Osteoblast (primary cell): ENCODE data around the gene CHCHD10. TPM values are rescaled to one million over a fixed set of nuclear protein-coding genes. Genes with fewer than 3 reads are reported as not detected.

Experiments
- DNase-seq: peaks from one replicate; pipeline ENCODE4 v3.0.0; 2011; ENCODE audit warnings: low spot score, mixed read lengths; ENCODE audit not compliant: insufficient read length; ENCODE audit errors: missing footprints
- H2AFZ ChIP-seq: 2 replicates; pipeline ENCODE4 v1.6.0; 2011; ENCODE audit warnings: mild to moderate bottlenecking, low read length
- H3K27ac ChIP-seq: 2 replicates; pipeline ENCODE4 v1.5.1; 2011; ENCODE audit warnings: mild to moderate bottlenecking, low read depth, low read length, moderate library complexity
- H3K27me3 ChIP-seq: 2 replicates; pipeline ENCODE4 v1.6.0; 2012; ENCODE audit warnings: mild to moderate bottlenecking, control low read depth, inconsistent platforms, low read length, moderate library complexity; ENCODE audit not compliant: insufficient read depth
- H3K36me3 ChIP-seq: 2 replicates; pipeline ENCODE4 v1.5.1; 2011; ENCODE audit warnings: mild to moderate bottlenecking, low read length, control low read depth, moderate library complexity; ENCODE audit not compliant: insufficient read depth
- H3K4me1 ChIP-seq: 2 replicates; pipeline ENCODE4 v1.5.1; 2011; ENCODE audit warnings: mild to moderate bottlenecking, low read length, control low read depth, moderate library complexity; ENCODE audit not compliant: insufficient read depth
- H3K4me2 ChIP-seq: 2 replicates; pipeline ENCODE4 v1.6.0; 2011; ENCODE audit warnings: mild to moderate bottlenecking, low read length; ENCODE audit not compliant: insufficient read depth
- H3K4me3 ChIP-seq: fragments of 200-600 bp; sonication (generic); 3 replicates; pipeline ENCODE4 v1.5.1; 2012; ENCODE audit warnings: mild to moderate bottlenecking, low read length, inconsistent platforms; ENCODE audit not compliant: insufficient read depth
- H3K79me2 ChIP-seq: 2 replicates; pipeline ENCODE4 v1.6.0; 2012; ENCODE audit warnings: mild to moderate bottlenecking, low read length, control low read depth, inconsistent platforms; ENCODE audit not compliant: insufficient read depth
- H3K9me3 ChIP-seq: 2 replicates; pipeline ENCODE4 v1.5.1; 2011; ENCODE audit warnings: low read depth, low read length, control low read depth
- H4K20me1 ChIP-seq: 2 replicates; pipeline ENCODE4 v1.6.0; 2012; ENCODE audit warnings: mild to moderate bottlenecking, low read length, control low read depth; ENCODE audit not compliant: insufficient read depth
- total RNA-seq: library from RNA; depleted of rRNA; stranded (reverse); fragments of >200 nt; gene quantifications from 2 replicates; pipeline ENCODE4 v1.2.3, GENCODE V29; 2012
- TF ChIP-seq, protein P1 (sequence below): IDR thresholded peaks from 2 replicates; pipeline ENCODE4 v1.5.1; 2011; ENCODE audit warnings: mild to moderate bottlenecking, low read depth, low read length, moderate library complexity; ENCODE audit errors: extremely low read depth

The CHCHD10 gene
- total RNA-seq, 1 donor = 1.1 TPM

DNA sequence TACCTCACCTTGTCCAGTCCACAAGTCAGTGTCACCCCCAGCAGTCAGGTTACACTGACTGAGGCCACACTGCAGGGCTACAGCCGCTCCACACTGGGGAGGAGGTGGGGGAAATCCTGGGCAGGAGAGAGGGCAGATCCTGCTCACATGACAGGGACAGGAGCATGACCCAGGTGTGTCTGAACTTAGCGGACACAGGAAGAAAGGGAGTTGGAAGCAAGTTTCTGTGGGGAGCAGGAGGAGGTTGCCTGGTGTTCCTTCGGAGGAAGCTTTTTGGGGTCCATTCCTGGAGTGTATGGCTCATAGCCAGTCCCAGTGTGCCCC lies 10.8 kb upstream of the CHCHD10 start:
- Histone ChIP-seq H3K27ac (no peak overlapping the region), H2AFZ (no peak overlapping the region), H3K4me3 (no peak overlapping the region), H3K4me2 (no peak overlapping the region), H3K4me1 (peaks cover 22% of the 10 kb centered on the region), H4K20me1 (no peaks in the 10 kb centered on the region), H3K9me3 (no peaks in the 10 kb centered on the region), H3K27me3 (peaks cover 6% of the 10 kb centered on the region), H3K79me2 (no peaks in the 10 kb centered on the region), H3K36me3 (no peaks in the 10 kb centered on the region)
- peak; percentile 54 for DNase-seq
- TF ChIP-seq, protein P1, sequence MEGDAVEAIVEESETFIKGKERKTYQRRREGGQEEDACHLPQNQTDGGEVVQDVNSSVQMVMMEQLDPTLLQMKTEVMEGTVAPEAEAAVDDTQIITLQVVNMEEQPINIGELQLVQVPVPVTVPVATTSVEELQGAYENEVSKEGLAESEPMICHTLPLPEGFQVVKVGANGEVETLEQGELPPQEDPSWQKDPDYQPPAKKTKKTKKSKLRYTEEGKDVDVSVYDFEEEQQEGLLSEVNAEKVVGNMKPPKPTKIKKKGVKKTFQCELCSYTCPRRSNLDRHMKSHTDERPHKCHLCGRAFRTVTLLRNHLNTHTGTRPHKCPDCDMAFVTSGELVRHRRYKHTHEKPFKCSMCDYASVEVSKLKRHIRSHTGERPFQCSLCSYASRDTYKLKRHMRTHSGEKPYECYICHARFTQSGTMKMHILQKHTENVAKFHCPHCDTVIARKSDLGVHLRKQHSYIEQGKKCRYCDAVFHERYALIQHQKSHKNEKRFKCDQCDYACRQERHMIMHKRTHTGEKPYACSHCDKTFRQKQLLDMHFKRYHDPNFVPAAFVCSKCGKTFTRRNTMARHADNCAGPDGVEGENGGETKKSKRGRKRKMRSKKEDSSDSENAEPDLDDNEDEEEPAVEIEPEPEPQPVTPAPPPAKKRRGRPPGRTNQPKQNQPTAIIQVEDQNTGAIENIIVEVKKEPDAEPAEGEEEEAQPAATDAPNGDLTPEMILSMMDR = no peak

DNA sequence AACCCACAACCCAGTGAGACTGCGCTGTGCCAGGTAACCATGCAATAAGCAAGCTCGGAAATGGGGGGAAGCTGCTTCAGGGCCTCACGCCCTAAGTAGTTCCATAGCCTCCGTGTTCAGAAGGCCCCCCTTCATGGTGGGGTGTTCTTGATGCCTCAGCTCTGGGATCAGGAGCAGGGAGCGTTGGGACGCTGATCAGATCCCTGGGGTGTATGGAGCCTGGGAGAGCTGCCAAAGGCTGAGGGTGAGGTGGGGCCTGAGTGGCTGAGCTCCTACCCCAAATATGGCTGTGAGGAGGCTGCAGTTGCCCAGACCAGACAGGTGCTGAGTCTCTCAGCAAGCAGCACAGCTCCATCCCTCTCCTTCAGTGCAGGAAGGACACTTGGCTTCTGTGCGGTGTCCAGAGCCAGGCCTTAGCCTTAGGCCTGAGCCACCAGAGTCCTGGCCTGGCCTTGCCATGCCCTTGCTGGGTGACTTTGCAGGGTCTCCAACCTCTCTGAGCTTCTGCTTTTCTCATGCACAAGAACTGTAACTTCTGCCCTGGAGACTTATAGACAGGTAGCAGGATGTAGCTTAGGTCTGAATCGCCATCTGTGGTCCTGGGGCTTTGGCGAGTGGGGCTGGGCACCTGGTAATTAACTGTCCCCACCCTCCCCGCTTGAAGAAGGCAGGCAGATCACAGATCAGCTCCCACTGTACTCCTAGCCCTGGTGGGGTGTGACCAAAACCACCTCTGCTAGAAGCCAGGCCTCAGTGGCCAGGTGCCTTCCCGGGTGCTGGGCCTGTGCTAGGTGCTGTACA lies 10.2 kb upstream of the CHCHD10 start:
- peak; percentile 80 for DNase-seq
- no peak overlapping the region for H2AFZ ChIP-seq

DNA sequence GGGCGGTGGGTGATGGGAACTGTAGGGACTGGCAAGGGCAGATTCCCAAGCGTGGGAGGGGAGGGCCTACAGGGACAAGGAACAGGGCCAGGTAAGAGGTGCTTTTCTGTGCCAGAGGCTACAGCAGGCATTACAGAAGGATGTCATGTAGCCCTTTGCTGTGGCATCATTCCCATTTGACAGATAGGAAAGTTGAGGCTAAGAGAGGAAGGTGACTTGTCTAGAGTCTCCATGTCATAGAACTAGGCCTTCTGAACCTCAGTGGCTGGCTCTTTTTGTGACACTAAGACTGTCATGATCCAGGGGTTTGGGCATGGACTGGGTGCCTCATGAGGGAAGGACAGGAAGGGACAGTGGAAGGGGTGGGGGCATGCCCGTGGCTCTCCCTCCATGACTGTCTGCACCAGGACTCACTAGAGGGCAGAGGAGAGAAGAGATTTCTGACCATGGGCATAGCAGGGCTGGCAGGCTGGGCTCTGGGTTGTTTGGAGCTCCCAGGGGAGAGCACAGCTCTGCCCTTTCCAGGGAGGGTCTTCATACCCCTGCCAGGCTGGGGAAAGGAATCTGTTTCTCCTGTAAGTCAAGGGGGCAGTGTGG lies 8.1 kb upstream of the CHCHD10 start:
- no peak overlapping the region for H3K27ac ChIP-seq
- DNase-seq = peak; percentile 66
- TF ChIP-seq, protein P1 = peak; percentile 9
- no peak overlapping the region for H3K4me3 ChIP-seq
- H3K79me2 ChIP-seq = no peaks in the 10 kb centered on the region
- H3K4me1 ChIP-seq = peaks cover 16% of the 10 kb centered on the region
- peaks cover 6% of the 10 kb centered on the region for H3K27me3 ChIP-seq
- no peaks in the 10 kb centered on the region for H3K36me3 ChIP-seq
- no peak overlapping the region for H3K4me2 ChIP-seq
- no peaks in the 10 kb centered on the region for H4K20me1 ChIP-seq
- H3K9me3 ChIP-seq = no peaks in the 10 kb centered on the region
- H2AFZ ChIP-seq = no peak overlapping the region

More for the DNA sequence above, 10.2 kb upstream of the CHCHD10 start:
- H3K36me3 ChIP-seq = no peaks in the 10 kb centered on the region
- TF ChIP-seq, protein P1 = no peak
- peaks cover 24% of the 10 kb centered on the region for H3K4me1 ChIP-seq
- H3K4me2 ChIP-seq = no peak overlapping the region
- H3K27me3 ChIP-seq = peaks cover 6% of the 10 kb centered on the region
- no peaks in the 10 kb centered on the region for H3K9me3 ChIP-seq
- no peak overlapping the region for H3K4me3 ChIP-seq
- no peak overlapping the region for H3K27ac ChIP-seq
- H4K20me1 ChIP-seq = no peaks in the 10 kb centered on the region
- no peaks in the 10 kb centered on the region for H3K79me2 ChIP-seq

DNA sequence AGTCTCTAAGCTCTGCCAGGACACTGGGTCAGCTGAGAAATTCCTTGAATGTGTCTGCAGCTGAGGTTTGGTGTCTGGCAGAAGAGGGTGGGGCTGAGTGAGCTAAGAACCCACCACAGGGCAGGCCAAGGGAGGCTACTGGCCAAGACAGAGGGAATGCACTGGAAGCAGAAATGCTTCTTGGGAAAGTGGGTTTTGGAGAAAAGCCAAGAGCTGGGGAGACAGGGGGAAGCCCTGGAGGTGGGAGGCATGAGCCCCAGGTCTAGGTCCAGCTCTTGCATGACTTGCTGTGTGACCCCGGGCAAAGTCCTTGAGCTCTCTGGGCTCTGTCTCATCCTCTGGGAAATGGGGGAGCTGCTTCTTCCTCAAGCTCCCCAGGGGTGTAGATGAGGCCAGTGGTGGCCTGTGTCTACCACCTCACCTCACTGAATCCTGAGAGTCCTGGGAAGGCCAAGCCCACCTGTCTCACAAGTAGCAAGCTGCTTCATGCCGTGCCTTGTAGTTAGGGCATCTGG lies 7.2 kb upstream of the CHCHD10 start:
- Histone ChIP-seq H3K4me3 (no peak overlapping the region), H3K4me2 (no peak overlapping the region), H2AFZ (no peak overlapping the region), H3K27ac (no peak overlapping the region), H3K27me3 (peaks cover 6% of the 10 kb centered on the region), H3K79me2 (no peaks in the 10 kb centered on the region), H3K4me1 (peaks cover 16% of the 10 kb centered on the region), H4K20me1 (no peaks in the 10 kb centered on the region), H3K9me3 (no peaks in the 10 kb centered on the region), H3K36me3 (no peaks in the 10 kb centered on the region)
- DNase-seq = peak; percentile 83
- TF ChIP-seq, protein P1 = no peak
